Myocyte (in vitro differentiated cells): ENCODE results near the gene HIRA. TPM values are rescaled to one million over a fixed set of nuclear protein-coding genes. Genes with fewer than 3 reads are reported as not detected.
A peak's percentile ranks its signal among the peaks of the same experiment; 100 is the strongest.
"Not testable (repeated sequence)": the region's sequence is repeated elsewhere in the genome, so short reads cannot be mapped to it uniquely, and the experiment has no call there.

Experiments
- DNase-seq: peaks from one replicate; pipeline ENCODE4 v3.0.0-alpha.2; 2012; ENCODE audit warnings: low read depth
- total RNA-seq: library from RNA; depleted of rRNA; stranded (reverse); fragments of >200 nt; gene quantifications from 2 replicates; pipeline ENCODE4 v1.2.3, GENCODE V29; 2014

The HIRA gene
- total RNA-seq, 1 donor from 2014 or later: 16.4 TPM

DNA sequence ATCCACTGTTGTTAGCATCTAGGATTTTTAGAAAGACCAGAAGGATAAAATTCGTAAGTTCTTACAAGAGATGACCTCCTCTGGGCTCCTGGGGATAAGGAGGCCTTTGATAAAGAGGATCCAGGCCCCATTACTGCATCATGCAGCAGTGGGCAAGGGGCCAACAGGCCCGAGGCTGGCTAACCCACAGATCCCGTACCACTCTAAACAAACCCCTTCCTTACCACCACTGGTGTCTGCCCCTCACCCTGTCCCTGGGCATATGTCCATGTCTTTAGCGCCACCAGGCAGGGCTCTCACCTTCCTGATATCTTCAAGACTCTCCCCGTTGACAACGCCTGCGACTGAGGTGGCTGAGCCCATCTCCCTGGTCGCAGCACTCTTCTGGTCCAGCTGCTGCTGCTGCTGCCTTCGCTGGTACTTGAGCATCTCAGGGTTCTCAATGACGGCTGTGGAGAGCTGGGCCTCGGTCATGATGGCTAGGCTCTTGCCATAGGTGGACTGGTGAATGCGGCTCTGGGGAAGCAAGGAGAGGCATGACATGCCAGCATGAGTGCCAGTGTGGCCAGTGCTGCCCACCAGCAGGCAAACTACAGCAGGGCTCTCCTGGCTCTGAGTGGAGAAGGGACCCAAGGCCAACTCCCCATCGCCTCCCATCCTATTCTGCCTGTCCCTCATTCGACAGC lies 46.2 kb downstream of the HIRA start:
- DNase-seq: no peak

- DNase-seq: no peak
Measured at GRCh38 chr22:19383292-19383691, 48.2 kb downstream of the HIRA start.

DNA sequence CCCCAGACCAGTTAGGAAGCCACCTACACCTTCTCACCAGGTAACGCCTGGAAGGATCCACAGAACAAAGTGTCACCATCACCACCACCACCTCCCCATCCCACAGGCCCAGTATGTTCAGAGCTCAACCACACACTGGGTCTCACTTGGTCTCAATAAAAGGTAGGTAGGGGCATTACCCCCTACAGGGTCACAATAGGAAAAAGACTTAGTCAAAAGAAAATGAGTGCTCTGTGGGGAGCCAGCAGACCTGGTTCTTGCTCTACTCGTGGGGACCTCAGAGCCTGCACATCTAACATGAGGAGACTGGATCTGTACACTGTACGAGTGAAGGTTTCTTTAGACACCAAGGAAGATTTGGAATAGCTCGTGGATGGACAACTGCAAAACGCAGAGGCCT lies 49.3 kb downstream of the HIRA start:
- no peak for DNase-seq

- DNase-seq: no peak
Measured at GRCh38 chr22:19378344-19378674, 53.2 kb downstream of the HIRA start.

DNA sequence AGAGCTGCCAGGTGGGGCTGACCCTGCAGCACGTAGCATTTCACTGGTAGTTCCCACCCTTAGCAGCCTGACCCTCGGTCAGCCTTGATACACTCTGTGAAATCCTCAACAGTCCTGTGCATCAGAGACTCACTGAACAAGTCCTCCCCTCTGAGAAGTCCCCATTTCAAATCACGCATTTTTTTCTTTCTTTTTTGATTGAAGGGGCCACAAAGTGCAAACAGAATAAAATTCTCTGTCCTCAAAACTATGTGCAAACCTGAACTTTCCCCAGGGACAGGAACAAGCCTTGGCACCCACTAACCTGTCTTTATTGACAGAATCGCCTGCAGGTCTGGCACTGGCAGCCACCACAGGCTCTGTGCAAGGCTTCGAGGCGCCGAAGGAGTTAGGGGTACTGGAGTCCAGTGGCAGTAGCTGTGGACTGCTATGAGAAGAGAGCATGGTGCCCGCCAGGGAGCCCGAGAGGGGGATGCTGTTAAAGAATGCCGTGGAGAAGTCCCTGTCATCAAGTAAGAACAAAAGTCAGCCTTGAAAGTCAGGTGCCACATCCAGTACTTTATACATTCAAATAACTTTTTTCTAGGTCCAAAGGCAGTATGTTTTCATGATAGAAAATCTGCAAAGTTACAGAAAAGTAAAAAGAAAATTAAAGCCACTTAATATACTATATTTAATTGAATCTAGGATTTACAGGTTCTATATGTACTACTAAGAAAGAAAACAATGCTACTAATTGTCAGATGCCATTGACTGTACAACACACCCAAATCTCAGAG lies 53.8 kb downstream of the HIRA start:
- no peak for DNase-seq

DNA sequence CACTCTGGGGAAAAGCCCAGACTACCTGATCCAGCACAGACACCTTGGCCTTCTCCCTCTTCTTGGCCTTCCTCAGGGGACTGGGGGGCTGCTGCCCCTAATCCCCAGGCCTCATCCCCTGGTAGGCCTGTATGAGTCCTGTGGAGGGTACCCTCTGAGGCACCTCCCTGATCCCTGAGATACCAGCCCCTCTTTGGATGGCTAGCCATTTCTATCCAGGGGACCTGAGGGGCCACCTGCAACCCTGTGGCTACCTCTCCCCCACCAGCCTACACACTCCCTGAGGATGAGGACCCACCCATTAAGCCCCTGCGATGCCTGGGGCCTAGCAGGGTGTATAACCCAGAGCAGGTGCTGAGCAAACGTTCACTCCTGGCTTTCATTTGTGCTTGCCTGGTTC lies 54.6 kb downstream of the HIRA start:
- DNase-seq: no peak

DNA sequence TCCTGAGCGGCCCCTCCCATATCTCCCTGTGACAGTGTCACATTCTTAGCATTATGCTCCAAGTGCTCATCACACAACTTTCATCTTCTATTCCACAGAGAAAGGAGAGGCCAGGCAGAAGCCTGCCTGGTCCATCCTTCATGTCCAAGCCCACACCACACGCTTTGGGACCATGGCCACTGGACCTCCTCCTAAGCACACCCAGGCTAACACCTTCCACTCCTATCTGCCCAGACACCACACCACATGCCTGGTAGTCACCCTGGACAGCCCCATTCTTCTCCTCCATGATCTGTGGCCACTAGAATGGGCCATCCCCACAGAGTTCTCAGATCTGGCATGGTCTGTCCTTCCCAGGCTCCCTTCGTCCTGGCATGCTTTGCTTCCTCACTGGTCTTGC lies 55.3 kb downstream of the HIRA start:
- no peak for DNase-seq

- no peak for DNase-seq
Measured at GRCh38 chr22:19375435-19375834, 56.1 kb downstream of the HIRA start.

- no peak for DNase-seq
Measured at GRCh38 chr22:19374410-19374809, 57.1 kb downstream of the HIRA start.

- no peak for DNase-seq
Measured at GRCh38 chr22:19373450-19373849, 58.1 kb downstream of the HIRA start.

DNA sequence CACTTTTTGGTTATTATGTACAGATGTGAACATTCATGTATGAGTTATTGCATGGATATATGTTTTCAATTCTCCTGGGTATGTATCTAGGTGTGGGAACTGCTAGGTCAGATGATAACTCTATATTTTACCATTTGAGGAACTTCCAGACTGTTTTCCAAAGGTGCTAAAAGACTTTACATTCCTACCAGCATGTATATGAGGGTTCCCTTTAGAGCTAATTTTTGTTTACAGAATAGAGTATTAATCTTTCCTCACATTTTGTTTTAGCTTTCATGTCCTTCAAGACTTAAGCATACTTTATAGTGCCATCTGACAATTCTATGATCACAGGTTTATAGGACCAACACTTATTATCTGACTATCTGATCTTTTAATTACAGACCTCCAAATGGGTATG lies 59.6 kb downstream of the HIRA start:
- DNase-seq: no peak

DNA sequence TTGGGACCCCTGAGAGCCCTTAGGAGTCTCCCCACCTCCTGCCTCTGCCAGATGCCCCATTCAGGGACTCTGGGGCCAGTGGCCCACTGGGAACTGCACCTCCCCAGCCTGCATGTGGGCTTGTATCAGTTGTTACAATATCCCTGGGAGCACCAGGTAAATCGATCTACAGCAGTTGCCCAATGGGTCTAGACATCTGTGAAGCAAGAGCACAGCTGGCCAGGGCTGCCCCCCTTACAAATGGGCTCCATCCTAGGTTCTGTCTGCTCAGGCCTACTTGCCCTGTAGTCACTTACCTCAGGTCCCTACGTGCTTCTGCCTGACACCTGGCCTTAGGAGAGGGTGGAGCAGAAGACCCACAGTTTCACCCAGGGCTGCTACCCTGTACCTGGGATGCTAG lies 62.7 kb downstream of the HIRA start:
- DNase-seq: no peak

GRCh38 chr22:19367763-19368367 lies 63.7 kb downstream of the HIRA start:
- DNase-seq: no peak

- DNase-seq: not testable (repeated sequence)
Measured at GRCh38 chr22:19363541-19363940, 68.0 kb downstream of the HIRA start.

DNA sequence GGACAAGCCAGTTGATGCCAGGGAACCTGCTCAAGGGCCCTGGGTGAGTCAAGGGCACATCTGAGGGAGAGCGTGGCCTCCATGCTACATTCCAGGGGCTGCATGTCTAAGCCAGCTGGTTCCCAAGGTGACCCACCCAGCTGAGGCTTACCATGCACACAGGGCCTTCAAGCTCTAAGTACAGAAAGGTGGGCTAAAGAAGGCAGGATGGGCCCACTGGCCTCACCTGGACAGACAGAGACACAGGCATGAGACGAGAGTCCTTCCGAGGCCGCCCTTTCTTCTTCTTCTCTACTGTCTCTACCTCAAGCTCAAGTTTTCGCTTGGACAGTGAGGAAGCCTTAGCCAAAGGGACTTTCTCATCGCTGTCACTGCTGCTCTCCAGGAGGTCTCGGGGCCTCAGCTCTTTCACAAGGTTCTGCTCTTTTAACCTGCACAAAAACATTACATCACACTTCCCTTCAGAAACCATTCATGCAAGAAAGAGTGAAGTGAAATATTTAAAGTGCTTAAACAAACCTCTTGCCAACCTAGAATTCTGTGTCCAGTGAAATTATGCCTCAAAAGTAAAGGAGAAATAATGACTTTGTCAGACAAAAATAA lies 69.9 kb downstream of the HIRA start:
- DNase-seq: no peak

DNA sequence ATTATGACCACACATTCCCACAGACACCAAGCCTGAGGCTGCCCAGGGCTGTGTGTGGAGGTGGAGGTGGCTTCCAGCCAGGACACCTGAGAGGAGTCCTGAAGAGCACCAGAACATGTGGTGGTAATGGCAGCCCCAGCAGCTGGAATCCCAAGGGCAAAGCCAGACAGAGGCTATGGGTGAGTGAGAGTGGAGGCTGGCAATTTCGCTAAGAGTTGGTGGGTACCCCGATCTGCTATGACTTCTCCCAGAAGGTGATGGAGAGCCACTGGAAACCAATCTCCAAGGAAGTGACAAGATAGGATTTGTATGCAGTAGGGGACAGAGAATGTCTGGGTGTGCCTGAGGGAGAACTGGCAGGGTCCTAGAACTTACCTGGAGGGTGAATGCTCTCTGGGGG lies 70.7 kb downstream of the HIRA start:
- DNase-seq: no peak

- no peak for DNase-seq
Measured at GRCh38 chr22:19360300-19360792, 71.2 kb downstream of the HIRA start.

DNA sequence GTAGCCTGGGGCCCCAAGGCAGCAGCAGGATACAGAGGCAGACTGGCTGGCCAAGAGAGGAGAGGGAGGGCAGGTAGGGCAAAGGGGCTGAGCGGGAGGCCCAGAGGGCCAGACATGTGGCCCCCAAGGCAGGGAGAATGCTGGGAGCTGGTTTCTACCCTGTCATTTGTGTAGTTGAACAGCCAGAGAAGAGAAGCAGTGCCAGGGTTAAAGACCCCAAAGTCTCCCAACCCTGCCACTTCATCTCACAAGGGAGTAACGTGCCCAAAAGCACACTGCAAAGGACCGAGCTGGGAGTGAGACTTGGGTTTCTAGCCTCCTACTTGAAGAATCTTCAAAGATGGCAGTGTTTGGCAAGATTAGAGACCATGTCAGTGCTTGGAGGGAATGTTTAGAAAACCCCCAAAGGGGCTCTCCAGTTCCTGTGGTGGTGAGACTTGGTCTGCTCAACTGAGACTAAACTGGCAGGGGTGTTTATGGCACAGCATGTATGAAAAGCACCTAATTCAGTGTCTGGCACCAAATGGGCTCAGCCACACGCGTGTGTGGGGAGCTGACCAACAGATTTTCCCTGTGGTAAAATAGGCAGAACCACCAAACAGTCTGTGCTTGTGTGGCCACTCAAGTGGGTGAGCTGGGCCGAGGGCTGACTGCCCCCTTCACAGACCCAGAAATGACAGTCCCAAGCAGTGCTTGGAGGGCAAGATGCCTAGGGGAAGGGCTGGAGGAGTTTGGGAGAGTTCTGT lies 71.8 kb downstream of the HIRA start:
- DNase-seq: no peak

GRCh38 chr22:19358703-19359553 lies 72.6 kb downstream of the HIRA start:
- DNase-seq: no peak

DNA sequence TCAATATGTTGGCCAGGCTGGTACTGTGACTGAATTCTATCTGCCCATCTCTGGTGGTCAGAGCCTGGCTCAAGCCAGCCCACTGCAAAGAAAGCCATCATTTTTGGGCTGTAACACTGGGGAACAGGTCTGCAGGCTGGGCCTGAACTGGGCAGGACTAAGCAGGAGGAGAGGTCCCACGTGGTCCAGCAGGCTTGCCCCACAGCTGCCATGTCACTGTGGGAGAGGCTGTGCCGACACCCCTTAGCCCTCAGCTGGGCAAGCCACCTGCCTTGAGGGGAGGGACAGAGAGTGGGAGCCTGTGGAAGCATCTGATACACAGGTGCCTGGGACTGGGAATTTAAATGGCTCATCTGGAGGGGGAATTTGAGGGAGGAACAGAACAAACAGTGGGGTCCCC lies 73.3 kb downstream of the HIRA start:
- DNase-seq: peak; percentile 46
